Measurements from ENCODE around the gene TNS3.

DNA sequence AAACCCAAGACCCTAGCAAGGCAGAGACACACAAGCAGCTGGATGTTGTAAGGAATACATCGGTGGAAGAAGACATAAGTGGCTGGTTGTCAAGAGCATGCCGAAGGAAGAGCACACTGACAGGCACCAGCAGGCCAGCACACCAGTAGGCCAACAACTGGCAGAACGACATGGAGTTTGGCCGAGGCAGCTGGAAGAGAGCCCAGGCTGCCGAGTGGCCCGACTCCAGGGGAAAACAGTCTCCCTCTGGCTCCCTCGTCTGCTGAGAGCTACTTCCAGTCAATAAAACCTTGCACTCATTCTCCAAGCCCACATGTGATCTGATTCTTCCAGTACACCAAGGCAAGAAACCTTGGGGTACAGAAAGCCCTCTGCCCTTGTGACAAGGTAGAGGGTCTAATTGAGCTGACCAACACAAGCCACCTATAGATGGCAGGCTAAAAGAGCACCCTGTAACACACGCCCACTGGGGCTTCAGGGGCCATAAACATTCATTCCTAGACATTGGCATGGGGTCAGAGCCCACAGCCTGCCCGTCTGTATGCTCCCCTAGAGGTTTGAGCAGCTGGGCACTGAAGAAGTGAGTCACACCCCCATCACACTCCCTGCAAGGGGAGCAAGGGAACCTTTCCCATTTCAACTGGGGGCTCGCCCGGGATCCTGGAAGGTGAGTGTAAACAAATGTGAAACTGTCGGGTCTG, 14.7 kb upstream of the TNS3 start:
- TF ChIP-seq EZH2 (IDR thresholded peaks at IDR 0.05; ENCODE audit: borderline replicate concordance, low read length): no peak
- TF ChIP-seq, protein P1, sequence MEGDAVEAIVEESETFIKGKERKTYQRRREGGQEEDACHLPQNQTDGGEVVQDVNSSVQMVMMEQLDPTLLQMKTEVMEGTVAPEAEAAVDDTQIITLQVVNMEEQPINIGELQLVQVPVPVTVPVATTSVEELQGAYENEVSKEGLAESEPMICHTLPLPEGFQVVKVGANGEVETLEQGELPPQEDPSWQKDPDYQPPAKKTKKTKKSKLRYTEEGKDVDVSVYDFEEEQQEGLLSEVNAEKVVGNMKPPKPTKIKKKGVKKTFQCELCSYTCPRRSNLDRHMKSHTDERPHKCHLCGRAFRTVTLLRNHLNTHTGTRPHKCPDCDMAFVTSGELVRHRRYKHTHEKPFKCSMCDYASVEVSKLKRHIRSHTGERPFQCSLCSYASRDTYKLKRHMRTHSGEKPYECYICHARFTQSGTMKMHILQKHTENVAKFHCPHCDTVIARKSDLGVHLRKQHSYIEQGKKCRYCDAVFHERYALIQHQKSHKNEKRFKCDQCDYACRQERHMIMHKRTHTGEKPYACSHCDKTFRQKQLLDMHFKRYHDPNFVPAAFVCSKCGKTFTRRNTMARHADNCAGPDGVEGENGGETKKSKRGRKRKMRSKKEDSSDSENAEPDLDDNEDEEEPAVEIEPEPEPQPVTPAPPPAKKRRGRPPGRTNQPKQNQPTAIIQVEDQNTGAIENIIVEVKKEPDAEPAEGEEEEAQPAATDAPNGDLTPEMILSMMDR (conservative IDR thresholded peaks at IDR 0.05 in 1 of 2, IDR thresholded peaks at IDR 0.05 in 1 of 2; ENCODE audit: extremely low read depth in 1 of 2, insufficient read depth in 1 of 2, low read depth in 1 of 2, low read length in 2 of 2): no peak
